ENCODE results near the gene SLC25A26. TPM values are rescaled to one million over a fixed set of nuclear protein-coding genes. Genes with fewer than 3 reads are reported as not detected.

SLC25A26 gene
- total RNA-seq, 1 donor from 2014 or later: 18.9 TPM

DNA sequence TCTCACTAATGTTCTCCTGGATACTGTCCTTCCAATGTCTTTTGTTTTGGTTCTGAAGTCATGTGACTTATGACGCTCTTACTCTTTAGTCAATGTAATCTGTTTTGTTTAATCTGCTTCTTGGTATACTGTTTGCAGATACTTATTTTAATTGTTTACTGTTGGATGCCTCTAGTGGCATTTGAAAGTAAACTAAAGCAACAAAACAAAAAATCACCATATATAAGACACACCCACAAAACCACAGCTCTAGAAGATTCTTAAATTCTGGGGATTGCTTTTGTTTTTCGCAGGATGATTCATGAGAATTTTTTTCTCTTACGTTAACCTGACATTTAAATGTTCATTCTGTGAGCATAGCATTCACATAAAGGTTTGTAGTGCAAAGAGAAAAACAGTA lies 16.8 kb downstream of the SLC25A26 start:
- TF ChIP-seq, protein P1, sequence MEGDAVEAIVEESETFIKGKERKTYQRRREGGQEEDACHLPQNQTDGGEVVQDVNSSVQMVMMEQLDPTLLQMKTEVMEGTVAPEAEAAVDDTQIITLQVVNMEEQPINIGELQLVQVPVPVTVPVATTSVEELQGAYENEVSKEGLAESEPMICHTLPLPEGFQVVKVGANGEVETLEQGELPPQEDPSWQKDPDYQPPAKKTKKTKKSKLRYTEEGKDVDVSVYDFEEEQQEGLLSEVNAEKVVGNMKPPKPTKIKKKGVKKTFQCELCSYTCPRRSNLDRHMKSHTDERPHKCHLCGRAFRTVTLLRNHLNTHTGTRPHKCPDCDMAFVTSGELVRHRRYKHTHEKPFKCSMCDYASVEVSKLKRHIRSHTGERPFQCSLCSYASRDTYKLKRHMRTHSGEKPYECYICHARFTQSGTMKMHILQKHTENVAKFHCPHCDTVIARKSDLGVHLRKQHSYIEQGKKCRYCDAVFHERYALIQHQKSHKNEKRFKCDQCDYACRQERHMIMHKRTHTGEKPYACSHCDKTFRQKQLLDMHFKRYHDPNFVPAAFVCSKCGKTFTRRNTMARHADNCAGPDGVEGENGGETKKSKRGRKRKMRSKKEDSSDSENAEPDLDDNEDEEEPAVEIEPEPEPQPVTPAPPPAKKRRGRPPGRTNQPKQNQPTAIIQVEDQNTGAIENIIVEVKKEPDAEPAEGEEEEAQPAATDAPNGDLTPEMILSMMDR (IDR thresholded peaks at IDR 0.05; ENCODE audit: unreplicated experiment): no peak
- DNase-seq (ENCODE audit: low spot score): no peak
- Mint-ChIP-seq H3K36me3 (ENCODE audit: low read depth, unreplicated experiment) (peaks cover 16% of the 10 kb centered on the region), H3K27ac (ENCODE audit: unreplicated experiment) (no peak overlapping the region), H3K4me1 (ENCODE audit: unreplicated experiment) (no peaks in the 10 kb centered on the region), H3K27me3 (ENCODE audit: unreplicated experiment) (no peaks in the 10 kb centered on the region), H3K9me3 (ENCODE audit: unreplicated experiment) (no peaks in the 10 kb centered on the region), H3K4me3 (ENCODE audit: unreplicated experiment) (no peak overlapping the region)

GRCh38 chr3:66239513-66240123 lies 18.8 kb downstream of the SLC25A26 start:
- H3K27me3 Mint-ChIP-seq (ENCODE audit: unreplicated experiment): no peaks in the 10 kb centered on the region
- no peaks in the 10 kb centered on the region for H3K9me3 Mint-ChIP-seq (ENCODE audit: unreplicated experiment)
- H3K27ac Mint-ChIP-seq (ENCODE audit: unreplicated experiment): no peak overlapping the region
- DNase-seq (ENCODE audit: low spot score): no peak
- no peak overlapping the region for H3K4me3 Mint-ChIP-seq (ENCODE audit: unreplicated experiment)
- peaks cover 16% of the 10 kb centered on the region for H3K36me3 Mint-ChIP-seq (ENCODE audit: low read depth, unreplicated experiment)
- TF ChIP-seq, protein P1 (IDR thresholded peaks at IDR 0.05; ENCODE audit: unreplicated experiment): no peak
- H3K4me1 Mint-ChIP-seq (ENCODE audit: unreplicated experiment): no peaks in the 10 kb centered on the region

GRCh38 chr3:66241466-66241865 lies 20.7 kb downstream of the SLC25A26 start:
- TF ChIP-seq, protein P1 (IDR thresholded peaks at IDR 0.05; ENCODE audit: unreplicated experiment): no peak
- no peak overlapping the region for H3K4me3 Mint-ChIP-seq (ENCODE audit: unreplicated experiment)
- H3K27ac Mint-ChIP-seq (ENCODE audit: unreplicated experiment): no peak overlapping the region
- no peaks in the 10 kb centered on the region for H3K27me3 Mint-ChIP-seq (ENCODE audit: unreplicated experiment)
- no peaks in the 10 kb centered on the region for H3K4me1 Mint-ChIP-seq (ENCODE audit: unreplicated experiment)
- H3K9me3 Mint-ChIP-seq (ENCODE audit: unreplicated experiment): no peaks in the 10 kb centered on the region
- H3K36me3 Mint-ChIP-seq (ENCODE audit: low read depth, unreplicated experiment): peaks cover 16% of the 10 kb centered on the region
- no peak for DNase-seq (ENCODE audit: low spot score)

DNA sequence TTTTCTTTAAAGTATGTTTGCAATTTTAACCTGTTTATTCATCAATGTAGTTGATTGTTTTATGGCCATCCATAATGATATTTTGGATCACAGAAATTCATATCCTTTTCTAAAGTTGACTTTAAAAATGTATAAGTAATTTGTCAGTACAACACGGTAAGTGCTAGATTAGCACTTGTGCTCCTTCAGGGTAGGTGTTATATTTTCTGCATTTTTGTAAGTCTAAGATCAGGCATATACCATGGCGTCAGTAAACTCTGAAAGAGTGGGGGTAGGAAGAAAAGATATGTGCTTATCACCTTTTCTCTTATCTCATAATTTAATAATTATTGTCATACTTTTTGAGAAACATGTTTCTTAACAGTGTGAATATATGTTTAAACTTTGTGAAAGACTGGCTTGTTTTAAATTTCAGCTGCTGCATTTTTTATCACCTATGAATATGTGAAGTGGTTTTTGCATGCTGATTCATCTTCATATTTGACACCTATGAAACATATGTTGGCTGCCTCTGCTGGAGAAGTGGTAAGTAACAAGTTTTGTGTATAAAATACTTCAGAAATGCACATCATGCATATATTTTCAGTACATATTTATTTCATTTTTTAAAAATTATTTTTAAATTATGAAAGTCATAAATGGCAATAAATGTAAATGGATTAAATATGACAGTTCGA lies 22.1 kb downstream of the SLC25A26 start:
- Mint-ChIP-seq H3K27ac (ENCODE audit: unreplicated experiment) (no peak overlapping the region), H3K36me3 (ENCODE audit: low read depth, unreplicated experiment) (peaks cover 16% of the 10 kb centered on the region), H3K4me3 (ENCODE audit: unreplicated experiment) (no peak overlapping the region), H3K27me3 (ENCODE audit: unreplicated experiment) (no peaks in the 10 kb centered on the region), H3K9me3 (ENCODE audit: unreplicated experiment) (no peaks in the 10 kb centered on the region), H3K4me1 (ENCODE audit: unreplicated experiment) (no peaks in the 10 kb centered on the region)
- DNase-seq (ENCODE audit: low spot score): no peak
- TF ChIP-seq, protein P1 (IDR thresholded peaks at IDR 0.05; ENCODE audit: unreplicated experiment): no peak

- DNase-seq (ENCODE audit: low spot score): no peak
- H3K4me1 Mint-ChIP-seq (ENCODE audit: unreplicated experiment): no peaks in the 10 kb centered on the region
- H3K4me3 Mint-ChIP-seq (ENCODE audit: unreplicated experiment): no peak overlapping the region
- no peaks in the 10 kb centered on the region for H3K9me3 Mint-ChIP-seq (ENCODE audit: unreplicated experiment)
- H3K27me3 Mint-ChIP-seq (ENCODE audit: unreplicated experiment): no peaks in the 10 kb centered on the region
- H3K36me3 Mint-ChIP-seq (ENCODE audit: low read depth, unreplicated experiment): no peaks in the 10 kb centered on the region
- TF ChIP-seq, protein P1 (IDR thresholded peaks at IDR 0.05; ENCODE audit: unreplicated experiment): no peak
- no peak overlapping the region for H3K27ac Mint-ChIP-seq (ENCODE audit: unreplicated experiment)
These were observed 27.8 kb downstream of the SLC25A26 start for GRCh38 chr3:66248641-66249040.

Data from endothelial cell (in vitro differentiated cells).